NCI-H2227 (cell line): ENCODE results near the gene DYNC1H1.

Experiments used
- DNase-seq: peaks from one replicate; lab custom pipeline; 2025; ENCODE audit not compliant: unreplicated experiment; lab: John Stamatoyannopoulos, UW

DYNC1H1 gene

GRCh38 chr14:101964297-101965180 is at the start of gene DYNC1H1:
DYNC1H1 (plus strand) TSS chr14:101964573; CDS start chr14:101964692, 119 bp downstream.
- DNase-seq = peak; percentile 96

- no peak for DNase-seq
These were observed 48.2 kb upstream of the DYNC1H1 start for GRCh38 chr14:101915871-101916815.

DNA sequence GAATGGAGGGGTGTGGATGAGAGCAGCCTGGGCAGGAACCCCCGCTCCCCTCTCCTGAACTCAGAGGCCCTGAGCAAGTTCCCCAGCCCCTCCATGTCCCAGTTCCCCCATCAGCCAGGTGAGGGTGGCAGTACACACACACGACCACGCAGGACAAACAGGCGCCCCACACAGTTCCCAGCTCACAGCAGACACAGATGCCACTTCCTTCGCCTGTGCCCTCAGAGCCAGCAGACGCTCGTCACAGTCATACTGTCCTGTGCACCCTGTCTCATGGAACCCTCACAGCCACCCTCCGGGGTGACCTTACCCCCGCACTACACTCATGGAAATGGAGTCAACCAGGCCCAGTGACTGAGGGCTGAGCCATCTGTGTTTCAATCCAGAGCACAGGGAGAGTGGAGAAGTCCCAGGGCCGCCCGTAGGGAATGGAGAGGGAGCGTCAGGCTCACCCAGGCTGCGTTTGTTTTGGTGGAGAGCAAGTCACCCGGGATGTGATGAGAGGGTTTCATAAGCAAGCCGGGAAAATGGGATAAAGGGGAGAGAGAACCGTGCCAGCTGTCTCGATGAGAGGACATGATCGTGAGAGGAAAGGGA is 47.5 kb upstream of the DYNC1H1 start:
- no peak for DNase-seq

DNA sequence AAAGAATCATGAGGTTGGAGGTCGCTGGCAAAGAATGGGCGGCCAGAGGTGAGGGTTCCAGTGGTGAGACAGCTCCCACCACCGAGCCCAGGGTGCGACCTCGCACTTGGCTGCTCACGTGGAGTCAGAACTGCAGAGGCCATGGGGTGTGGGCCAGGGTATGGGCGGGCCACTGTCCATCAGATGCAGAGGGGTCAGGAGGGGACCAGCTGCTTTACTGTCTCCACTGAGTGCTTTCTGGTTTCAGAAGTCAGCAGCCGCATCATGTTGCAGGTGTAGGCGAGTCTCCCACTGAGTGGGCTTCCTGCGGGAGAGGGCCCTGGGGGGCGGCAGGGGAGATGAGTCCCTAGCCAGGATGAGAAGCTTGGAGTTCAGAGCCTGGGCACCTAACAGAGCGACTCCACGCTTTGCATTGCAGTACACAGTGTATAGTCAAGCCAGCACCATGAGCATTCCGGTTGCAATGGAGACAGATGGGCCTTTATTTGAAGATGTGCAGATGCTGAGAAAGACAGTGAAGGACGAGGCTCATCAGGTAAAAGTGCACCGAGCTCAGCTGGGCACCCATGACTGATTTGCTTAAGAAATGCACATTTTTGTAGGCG is 46.9 kb upstream of the DYNC1H1 start:
- no peak for DNase-seq

DNA sequence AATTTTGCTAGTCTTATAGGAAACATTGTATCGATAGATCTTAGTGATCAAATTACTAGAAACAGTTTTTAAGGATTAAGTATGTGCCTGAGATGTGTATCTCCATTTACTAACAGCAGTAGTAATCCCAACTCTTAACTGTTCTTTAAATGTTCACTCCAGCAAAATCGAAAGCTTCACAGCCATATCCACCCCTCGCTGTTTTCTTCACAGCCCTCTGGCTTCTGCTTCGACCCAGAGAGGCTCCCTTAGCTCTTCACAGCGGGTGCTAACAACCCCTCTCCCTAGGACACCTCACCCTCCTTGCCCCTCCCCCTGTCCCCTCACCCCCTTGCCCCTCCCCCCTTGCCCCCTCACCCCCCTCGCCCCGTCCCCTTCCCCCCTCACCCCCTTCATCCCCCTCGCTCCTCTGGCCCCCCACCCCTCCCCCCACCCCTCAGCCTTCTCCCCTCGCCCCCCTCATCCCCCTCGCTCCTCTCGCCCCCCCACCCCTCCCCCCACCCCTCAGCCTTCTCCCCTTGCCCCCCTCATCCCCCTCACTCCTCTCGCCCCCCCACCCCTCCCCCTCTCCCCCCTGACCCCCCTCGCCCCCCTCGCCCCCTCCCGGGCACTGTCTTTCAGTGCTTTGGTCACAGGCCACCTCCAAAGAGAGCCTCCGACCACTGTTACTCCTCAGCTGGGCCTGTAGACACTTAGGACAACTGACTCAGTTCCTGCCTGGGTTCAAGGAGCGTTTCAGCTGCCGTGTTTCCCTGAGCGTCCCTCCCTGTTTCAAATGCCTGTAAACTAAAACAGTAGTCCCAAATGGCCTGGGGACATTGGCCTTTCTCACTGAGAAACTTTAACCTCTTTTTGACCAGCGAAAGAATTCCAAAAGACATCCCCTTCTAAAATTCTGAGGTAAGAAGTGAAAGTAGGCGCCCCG is 46.0 kb upstream of the DYNC1H1 start:
- DNase-seq = no peak

DNA sequence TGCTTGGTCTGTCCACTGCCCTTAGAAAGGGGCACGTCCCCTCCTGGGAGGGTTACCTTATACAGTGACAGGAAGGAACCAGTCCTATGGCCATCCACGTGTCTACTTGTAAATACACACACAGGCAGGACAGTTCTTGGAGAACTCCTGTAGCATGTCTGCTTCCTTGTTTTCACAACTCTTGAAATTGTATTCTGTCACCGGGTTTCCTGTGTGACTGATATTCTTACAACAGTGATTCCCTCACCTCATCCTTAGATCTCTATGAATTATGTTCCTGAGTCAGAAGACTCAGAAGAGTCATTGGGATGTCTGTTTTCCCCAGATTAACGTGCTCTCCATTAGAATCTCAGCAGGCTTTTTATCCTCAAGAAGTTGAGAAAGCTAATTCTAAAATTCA is 44.1 kb upstream of the DYNC1H1 start:
- no peak for DNase-seq

DNA sequence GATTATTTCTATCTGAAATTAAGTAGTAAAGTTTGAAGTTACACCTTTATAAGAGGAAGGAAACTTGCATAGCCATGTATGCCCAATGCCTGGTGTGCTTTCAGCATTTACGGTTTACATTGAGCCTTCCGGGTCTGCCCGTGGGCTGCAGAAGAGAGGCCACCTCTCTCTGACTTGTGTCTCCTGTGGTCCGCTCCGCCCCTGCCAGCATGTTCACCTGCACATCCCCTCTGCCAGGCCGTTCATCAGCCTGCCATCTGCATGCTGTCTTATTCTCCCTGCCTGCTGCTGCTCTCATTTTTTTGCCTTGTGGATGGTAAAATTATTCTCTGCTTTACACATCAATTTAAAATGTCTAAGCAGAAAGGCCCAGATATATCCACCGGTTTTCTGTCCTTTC is 41.5 kb upstream of the DYNC1H1 start:
- DNase-seq = no peak

DNA sequence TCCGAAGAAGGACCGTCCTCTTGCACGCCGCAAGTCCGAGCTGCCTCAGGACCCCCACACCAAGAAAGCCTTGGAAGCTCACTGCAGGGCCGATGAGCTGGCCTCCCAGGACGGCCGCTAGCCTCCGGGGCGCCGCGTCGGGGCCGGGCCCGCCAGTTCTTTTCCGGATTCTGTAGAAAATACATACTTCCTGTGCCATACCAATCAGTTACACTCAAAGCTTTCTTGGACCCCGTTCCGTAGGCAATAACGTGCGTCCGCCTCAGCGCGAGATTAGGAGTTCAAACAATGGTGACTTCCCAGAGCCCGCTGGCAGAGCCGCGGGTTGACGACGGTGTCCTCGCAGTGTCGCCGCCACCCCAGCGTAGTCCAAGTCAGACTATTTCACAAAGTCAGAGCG is 39.2 kb upstream of the DYNC1H1 start:
- no peak for DNase-seq

DNA sequence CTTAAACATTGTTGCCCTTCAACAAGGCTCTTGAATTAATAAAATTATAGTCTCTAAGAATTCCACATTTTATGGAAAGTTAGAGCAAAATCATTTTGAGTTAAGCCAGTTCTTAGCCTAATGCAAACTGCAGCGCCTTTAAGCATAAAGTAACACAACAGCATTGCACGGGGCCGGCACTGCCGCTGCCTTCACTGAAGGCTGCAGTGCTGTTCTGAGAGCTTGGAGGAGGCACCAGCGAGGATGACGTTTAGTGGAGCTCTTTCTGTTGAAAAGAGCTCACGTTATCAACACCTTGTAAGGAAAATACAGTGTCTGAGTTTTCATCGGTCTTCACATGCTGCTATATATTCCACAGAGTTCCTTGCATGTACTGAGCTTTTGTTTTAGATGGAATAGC is 38.3 kb upstream of the DYNC1H1 start:
- no peak for DNase-seq

DNA sequence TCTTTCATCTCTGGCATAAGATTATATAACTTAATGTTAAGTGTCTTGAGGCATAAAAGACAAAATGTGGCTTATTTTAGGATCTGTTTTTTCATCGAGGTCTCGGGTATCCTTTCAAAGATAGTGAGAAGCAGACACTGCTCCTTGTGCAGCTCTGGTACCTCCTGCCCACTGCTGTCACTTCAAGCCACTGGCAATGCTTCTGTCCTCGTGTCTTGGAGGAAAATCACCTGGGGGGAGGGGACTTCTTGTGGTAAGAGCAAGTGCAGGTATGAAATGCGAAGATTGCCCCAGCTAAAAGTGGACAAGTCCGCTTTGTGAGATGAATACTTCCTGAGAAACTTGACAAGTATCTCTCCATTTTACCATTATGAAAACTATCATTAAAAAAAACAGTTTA is 37.8 kb upstream of the DYNC1H1 start:
- DNase-seq = no peak

DNA sequence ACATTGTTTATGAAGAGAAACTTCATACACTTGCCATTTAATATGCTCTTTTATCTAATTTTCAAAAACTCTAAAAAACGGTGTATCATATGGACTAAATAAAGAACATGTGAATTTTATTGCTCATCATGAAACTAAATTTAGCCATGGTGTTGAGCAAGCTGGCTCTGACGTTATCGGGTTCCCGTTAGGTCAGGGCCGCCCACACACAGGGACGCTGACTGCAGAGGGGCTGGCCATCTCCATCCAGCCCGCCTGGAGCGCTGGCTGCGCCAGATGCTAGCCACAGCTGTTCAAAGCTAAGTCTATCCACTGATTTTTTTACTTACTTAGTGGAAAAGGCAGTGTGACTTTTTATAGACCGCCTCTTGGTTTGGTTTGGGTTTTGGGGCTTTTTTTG is 36.5 kb upstream of the DYNC1H1 start:
- DNase-seq = peak; percentile 12

DNA sequence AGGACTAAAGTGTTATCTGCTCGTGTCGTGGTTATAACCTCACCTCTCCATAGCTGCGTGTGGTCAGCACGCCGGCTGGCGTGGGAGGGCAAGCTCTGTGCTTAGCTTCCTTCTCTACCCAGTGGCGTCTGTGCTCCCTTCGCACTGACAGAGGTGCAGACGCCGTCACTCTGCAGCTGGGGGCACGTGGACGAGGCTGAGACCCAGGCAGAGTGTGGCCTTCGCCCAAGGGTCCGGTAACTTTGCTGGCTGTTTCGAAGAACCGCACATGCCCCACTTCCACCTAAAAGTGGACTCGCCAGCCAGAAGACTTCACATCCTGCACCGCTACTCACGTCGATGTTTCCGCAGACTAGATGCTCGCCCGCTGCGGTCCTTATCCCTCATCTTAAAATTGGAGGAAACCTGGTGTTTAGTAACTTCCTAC is 35.9 kb upstream of the DYNC1H1 start:
- no peak for DNase-seq

DNA sequence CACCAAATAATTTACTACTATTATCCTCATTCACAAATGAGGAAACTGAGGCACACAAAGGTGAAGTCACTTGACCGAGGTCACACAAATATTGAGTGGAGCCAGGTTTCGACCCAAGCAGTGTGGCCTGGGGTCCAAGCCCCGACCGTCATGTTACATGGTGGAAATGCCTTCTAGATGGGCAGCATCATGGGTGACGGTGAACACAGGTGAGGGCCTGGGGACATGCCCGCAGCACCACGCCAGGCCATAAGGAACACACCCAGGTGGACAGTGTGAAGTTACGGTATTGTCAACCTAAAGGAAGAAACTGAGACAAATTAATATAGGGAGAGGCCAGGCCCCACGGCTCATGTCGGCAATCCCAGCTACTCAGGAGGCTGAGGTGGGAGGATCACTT is 35.3 kb upstream of the DYNC1H1 start:
- DNase-seq = no peak

GRCh38 chr14:101929946-101930345 is 34.4 kb upstream of the DYNC1H1 start:
- DNase-seq = no peak

DNA sequence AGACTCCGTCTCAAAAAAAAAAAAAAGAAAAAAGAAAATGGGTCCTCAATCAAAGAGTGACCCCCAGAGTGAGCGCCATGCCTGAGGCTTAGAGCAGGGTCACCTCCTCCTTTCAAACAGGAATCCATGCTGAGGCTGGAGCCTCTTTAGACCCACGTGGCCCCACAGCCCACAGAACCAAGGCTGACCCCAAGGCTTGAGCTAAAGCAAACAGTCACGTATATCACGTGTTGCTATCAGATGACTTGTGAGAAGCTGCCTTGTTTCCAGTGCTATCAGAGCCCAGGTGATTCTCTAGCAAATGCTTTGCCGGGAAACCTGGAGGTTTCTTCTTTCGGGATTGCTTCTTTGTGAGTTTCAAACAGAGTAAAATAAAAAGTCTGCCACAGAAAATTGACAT is 31.7 kb upstream of the DYNC1H1 start:
- DNase-seq = no peak

DNA sequence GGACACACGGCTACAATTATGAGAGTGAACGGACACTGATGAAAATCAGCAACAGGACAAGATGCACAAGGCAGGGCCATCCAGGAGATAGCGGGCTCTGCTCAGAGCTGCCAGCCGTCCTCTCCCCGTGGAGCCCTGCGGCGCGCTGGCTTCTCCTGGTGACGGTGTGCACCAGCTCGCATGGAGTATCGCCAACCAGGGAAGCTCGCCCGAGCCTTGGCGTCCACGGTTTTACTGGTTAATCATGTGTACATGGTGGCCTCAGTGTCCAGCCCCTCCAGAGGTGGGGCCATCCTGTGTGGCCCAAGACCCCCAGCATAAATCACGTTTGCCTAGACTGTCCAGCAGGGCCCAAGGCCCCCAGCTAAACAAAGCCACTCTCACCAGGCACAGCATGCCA is 31.2 kb upstream of the DYNC1H1 start:
- no peak for DNase-seq

GRCh38 chr14:101934601-101935150 is 29.7 kb upstream of the DYNC1H1 start:
- DNase-seq = no peak

DNA sequence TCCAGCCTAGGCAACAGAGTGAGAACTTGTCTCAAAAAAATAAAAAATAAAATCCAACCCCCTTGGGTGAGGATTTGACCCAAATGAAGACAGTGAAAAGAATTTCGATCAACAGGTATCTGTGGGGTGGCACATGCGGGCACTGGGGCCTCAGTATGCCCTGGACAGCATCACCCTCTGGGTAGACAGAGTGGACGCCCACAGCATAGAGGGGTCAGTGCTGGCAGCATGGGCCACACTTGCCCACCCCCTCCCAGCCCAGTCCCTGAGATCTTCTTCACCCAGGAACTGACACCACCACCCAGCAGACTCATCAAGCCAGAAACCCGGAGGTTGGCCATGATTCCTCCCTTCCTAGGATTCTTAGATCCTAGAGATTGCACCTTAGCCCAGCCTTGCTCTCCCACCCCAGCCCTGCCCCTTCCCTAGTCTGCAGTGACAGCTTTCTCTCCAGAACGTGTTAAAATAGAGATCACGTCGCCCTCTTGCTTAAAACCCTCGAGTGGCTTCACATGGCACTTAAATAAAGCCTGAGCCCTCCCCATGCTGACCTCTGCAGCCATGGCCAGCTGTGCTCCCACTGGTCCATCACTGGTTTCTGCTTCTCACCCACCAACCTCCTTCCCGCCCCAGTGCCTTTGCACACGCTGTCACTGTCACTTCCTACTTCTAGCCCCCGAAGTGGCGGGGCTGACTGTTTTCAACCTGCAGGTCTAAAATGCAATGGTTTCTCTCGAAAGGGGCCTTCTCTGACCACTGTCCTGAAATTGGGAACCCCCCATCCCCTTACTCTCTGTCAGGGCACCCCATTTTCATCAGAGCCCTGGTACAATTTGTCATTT is 26.2 kb upstream of the DYNC1H1 start:
- no peak for DNase-seq

DNA sequence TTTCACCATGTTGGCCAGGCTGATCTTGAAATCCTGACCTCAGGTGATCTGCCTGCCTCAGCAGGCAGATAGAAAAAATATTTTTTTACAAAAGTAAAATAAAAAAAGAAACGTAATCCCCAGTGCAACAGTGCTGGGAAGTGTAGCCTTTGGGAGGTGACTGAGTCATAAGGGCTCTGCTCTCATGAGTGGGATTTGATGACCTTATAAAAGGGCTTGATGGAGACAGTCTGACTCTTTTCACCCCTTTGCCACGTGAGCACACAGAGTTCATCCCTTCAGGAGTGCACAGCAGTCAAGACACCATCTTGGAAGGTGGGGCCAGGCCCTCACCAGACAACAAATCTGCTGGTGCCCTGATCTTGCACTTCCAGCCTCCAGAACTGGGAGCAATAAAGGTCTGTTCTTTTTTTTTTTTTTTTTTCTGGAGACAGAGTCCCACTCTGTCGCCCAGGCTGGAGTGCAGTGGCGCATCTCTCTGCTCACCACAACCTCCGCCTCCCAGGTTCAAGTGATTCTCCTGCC is 24.7 kb upstream of the DYNC1H1 start:
- no peak for DNase-seq
